Fibroblast of villous mesenchyme (primary cell): Measurements from ENCODE around the gene AKT1S1. TPM values are rescaled to one million over a fixed set of nuclear protein-coding genes. Genes with fewer than 3 reads are reported as not detected.

Experiments
- DNase-seq: peaks from one replicate; pipeline ENCODE4 v3.0.0-alpha.2; 2010; ENCODE audit warnings: low read depth
- H3K4me3 ChIP-seq: 2 replicates; pipeline ENCODE4 v1.5.1; 2011; ENCODE audit warnings: low read depth, mild to moderate bottlenecking, low read length
- CTCF ChIP-seq: IDR thresholded peaks from 2 replicates; pipeline ENCODE4 v1.5.1; 2012; ENCODE audit warnings: low read depth, mild to moderate bottlenecking, low read length; ENCODE audit not compliant: insufficient read depth
- total RNA-seq: library from RNA; depleted of rRNA; stranded (reverse); fragments of >200 nt; gene quantifications from 2 replicates; pipeline ENCODE4 v1.2.3, GENCODE V29; 2012

AKT1S1 gene
- total RNA-seq, 1 donor, result 12.5 TPM

- H3K4me3 ChIP-seq, result no peak overlapping the region
- TF ChIP-seq CTCF, result no peak
- no peak for DNase-seq
Observed at GRCh38 chr19:49906879-49907564, 29.9 kb upstream of the AKT1S1 start.

- no peak for DNase-seq
- TF ChIP-seq CTCF, result no peak
- no peak overlapping the region for H3K4me3 ChIP-seq
Observed at GRCh38 chr19:49904136-49904535, 27.0 kb upstream of the AKT1S1 start.

GRCh38 chr19:49896863-49897621 lies 19.9 kb upstream of the AKT1S1 start, which contains the start of gene IL4I1:
Gene IL4I1, minus strand, starts transcription at chr19:49896887. Its CDS starts 727 bp downstream, at chr19:49896160.
- DNase-seq, result peak; percentile 24
- TF ChIP-seq CTCF, result no peak
- H3K4me3 ChIP-seq, result no peak within 1 kb of the TSS

- no peak for DNase-seq
- no peak for TF ChIP-seq CTCF
Observed at GRCh38 chr19:49895566-49896297, 18.6 kb upstream of the AKT1S1 start.

GRCh38 chr19:49894879-49895565 lies 17.9 kb upstream of the AKT1S1 start:
- no peak for DNase-seq
- no peak overlapping the region for H3K4me3 ChIP-seq
- TF ChIP-seq CTCF, result no peak

More at GRCh38 chr19:49895566-49896297, 18.6 kb upstream of the AKT1S1 start:
- no peak overlapping the region for H3K4me3 ChIP-seq

- DNase-seq, result no peak
- no peak for TF ChIP-seq CTCF
Observed at GRCh38 chr19:49894011-49894664, 17.0 kb upstream of the AKT1S1 start.

More at GRCh38 chr19:49894011-49894664, 17.0 kb upstream of the AKT1S1 start:
- H3K4me3 ChIP-seq, result no peak overlapping the region
